ENCODE results near the gene RBFOX2.

The RBFOX2 gene

DNA sequence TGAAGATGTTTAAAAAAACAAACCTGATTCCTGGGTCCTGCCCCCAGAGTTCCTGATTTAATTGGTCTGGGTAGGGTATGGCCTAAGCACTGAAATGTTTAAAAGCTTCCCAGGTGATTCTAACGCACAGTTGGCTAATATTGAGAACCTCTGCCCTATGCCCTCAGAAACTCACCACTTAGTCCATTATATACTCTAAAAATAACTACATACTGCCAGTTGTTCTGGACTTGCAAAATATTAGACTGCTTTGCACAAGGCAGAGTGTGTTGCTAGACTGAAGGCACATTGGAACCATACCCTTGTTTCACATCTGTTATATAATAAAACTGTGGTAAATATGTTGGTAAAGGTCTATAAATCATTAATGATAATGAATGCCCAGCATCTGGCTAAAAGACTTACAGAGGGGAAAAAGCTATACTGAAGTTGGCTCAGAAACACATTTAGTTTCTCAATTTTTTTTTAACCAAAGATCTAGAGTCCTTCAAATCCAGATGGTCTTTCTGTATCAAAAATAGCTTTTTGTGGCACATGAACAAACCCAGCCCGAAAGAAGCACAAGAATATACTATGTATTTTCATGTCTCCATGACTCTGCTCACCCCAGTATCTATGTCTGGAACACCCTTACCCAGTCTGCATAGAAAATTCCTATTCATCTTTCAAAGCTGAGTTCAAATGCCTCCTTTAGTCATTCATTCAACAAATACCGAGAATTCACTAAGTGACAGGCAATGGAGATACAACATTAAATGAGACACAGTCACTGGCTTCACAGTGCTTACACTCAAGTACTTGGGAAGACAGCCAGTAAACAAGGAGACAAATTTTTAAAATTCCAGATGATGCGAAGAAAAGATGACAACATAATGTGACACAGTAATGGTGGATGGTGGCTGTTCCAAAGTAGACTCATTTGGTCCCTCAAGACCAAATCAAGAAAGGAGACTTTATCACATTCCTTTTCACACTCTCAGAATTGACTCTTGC lies 44.1 kb downstream of the RBFOX2 start:
- peaks cover 27% of the 10 kb centered on the region for H3K27me3 Mint-ChIP-seq

GRCh38 chr22:35981900-35982299 lies 46.7 kb downstream of the RBFOX2 start:
- Mint-ChIP-seq H3K4me1 (ENCODE audit: low read depth) (no peaks in the 10 kb centered on the region), H3K36me3 (ENCODE audit: low read depth) (no peaks in the 10 kb centered on the region), H3K27me3 (peaks cover 27% of the 10 kb centered on the region), H3K4me3 (no peak overlapping the region), H3K27ac (no peak overlapping the region), H3K9me3 (no peaks in the 10 kb centered on the region)

More for the DNA sequence above, 44.1 kb downstream of the RBFOX2 start:
- H3K4me3 Mint-ChIP-seq, result no peak overlapping the region
- H3K36me3 Mint-ChIP-seq (ENCODE audit: low read depth), result no peaks in the 10 kb centered on the region
- no peak overlapping the region for H3K27ac Mint-ChIP-seq
- no peaks in the 10 kb centered on the region for H3K9me3 Mint-ChIP-seq
- H3K4me1 Mint-ChIP-seq (ENCODE audit: low read depth), result no peaks in the 10 kb centered on the region

DNA sequence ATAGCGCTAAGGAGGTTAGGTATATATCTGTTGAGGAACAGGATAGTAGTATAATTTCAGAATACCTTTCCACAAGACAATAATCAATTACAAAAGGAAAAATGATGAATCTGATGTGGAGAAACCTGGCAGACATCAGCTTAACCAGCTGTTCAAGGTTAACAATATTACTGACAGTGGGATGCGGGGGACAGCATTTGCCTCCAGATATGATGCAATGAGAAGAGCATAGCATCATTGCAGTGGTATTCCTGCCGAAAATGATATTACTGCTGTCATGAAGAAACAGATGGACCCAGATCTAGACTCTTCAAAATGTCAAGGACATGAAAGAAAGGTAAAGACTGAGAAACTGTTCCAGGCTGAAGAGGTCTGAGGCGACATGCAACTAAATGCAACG lies 49.7 kb downstream of the RBFOX2 start:
- Mint-ChIP-seq H3K9me3 (no peaks in the 10 kb centered on the region), H3K27me3 (peaks cover 31% of the 10 kb centered on the region), H3K4me3 (no peak overlapping the region), H3K4me1 (ENCODE audit: low read depth) (no peaks in the 10 kb centered on the region), H3K27ac (no peak overlapping the region), H3K36me3 (ENCODE audit: low read depth) (no peaks in the 10 kb centered on the region)

DNA sequence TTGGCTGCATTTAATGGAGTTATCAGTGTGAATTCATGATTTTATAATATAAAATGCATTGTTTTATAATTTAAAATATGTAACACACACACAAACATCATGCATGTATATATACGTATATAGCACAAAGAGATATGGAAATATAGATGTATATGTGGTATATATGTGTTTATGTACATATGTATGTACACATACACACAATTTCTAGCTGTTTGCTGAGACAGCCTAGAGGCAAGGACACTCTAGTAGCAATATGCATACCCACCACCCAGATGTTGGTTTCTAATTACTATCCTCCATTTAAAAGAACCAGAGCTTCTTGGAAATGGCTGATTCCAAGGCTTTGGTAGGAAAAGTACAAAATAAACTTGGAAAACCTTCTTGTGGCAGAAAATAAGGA lies 50.4 kb downstream of the RBFOX2 start:
- no peaks in the 10 kb centered on the region for H3K9me3 Mint-ChIP-seq
- H3K36me3 Mint-ChIP-seq (ENCODE audit: low read depth), result no peaks in the 10 kb centered on the region
- no peak overlapping the region for H3K27ac Mint-ChIP-seq
- no peak overlapping the region for H3K4me3 Mint-ChIP-seq
- H3K4me1 Mint-ChIP-seq (ENCODE audit: low read depth), result no peaks in the 10 kb centered on the region
- H3K27me3 Mint-ChIP-seq, result peaks cover 27% of the 10 kb centered on the region

DNA sequence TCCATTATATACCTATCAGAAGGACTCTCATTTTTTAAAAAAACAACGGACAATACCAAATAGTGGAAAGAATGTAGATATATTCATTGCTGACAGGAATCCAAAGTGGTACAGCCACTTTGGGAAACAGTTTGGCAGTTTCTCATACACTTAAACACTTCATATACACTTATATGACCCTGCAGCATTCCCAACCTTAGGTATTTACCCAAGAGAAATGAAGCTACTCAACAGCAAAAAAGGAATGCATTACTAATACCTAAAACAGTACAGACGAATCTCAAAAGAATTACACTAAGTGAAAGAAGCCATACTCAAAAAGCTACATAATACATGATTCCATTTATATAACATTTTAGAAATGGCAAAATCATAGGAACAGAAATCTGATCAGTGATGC lies 51.5 kb downstream of the RBFOX2 start:
- Mint-ChIP-seq H3K36me3 (ENCODE audit: low read depth) (no peaks in the 10 kb centered on the region), H3K4me3 (no peak overlapping the region), H3K9me3 (no peaks in the 10 kb centered on the region), H3K27me3 (peaks cover 21% of the 10 kb centered on the region), H3K27ac (no peak overlapping the region), H3K4me1 (ENCODE audit: low read depth) (no peaks in the 10 kb centered on the region)

DNA sequence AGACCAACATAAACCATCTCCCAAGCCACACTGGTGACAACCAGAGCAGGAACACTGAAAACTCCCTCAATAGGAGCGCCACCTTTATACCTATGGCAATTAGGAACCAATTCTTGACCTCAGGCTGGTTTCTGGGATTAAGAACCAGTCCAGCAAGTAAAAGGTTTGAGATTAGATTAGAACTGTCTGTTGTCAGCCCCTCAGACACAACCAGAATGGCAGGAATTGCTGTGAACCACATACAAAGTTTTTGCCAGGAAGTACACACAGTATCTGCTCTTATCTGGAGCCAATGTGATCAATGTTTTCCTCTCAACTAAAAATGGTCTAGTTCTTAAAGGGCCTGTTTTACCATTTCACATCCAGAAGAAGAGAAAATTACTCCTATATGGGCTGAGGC lies 55.2 kb downstream of the RBFOX2 start:
- H3K27ac Mint-ChIP-seq, result no peak overlapping the region
- no peaks in the 10 kb centered on the region for H3K36me3 Mint-ChIP-seq (ENCODE audit: low read depth)
- no peak overlapping the region for H3K4me3 Mint-ChIP-seq
- H3K27me3 Mint-ChIP-seq, result peaks cover 14% of the 10 kb centered on the region
- no peaks in the 10 kb centered on the region for H3K9me3 Mint-ChIP-seq
- H3K4me1 Mint-ChIP-seq (ENCODE audit: low read depth), result peaks cover 4% of the 10 kb centered on the region

DNA sequence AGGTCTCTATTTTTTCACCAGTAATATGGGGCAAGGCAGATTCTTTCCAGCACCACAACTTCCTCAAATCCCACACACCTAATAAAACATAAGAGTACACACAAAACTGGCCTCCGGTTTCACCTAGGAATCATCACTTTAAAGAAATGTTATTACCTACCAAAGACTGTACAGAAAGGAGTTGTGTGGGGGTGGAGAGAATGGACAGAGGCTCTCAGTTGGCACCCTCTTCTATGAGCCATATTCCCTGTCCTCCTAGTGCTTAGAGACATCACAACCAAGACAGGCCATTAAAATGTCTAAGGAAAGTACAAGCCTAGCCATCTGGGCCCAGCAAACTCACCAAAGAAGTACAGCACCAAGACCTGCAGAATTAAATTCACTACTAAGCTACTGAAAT lies 56.1 kb downstream of the RBFOX2 start:
- no peak overlapping the region for H3K4me3 Mint-ChIP-seq
- peaks cover 19% of the 10 kb centered on the region for H3K27me3 Mint-ChIP-seq
- no peak overlapping the region for H3K27ac Mint-ChIP-seq
- H3K9me3 Mint-ChIP-seq, result no peaks in the 10 kb centered on the region
- no peaks in the 10 kb centered on the region for H3K36me3 Mint-ChIP-seq (ENCODE audit: low read depth)
- peaks cover 4% of the 10 kb centered on the region for H3K4me1 Mint-ChIP-seq (ENCODE audit: low read depth)

DNA sequence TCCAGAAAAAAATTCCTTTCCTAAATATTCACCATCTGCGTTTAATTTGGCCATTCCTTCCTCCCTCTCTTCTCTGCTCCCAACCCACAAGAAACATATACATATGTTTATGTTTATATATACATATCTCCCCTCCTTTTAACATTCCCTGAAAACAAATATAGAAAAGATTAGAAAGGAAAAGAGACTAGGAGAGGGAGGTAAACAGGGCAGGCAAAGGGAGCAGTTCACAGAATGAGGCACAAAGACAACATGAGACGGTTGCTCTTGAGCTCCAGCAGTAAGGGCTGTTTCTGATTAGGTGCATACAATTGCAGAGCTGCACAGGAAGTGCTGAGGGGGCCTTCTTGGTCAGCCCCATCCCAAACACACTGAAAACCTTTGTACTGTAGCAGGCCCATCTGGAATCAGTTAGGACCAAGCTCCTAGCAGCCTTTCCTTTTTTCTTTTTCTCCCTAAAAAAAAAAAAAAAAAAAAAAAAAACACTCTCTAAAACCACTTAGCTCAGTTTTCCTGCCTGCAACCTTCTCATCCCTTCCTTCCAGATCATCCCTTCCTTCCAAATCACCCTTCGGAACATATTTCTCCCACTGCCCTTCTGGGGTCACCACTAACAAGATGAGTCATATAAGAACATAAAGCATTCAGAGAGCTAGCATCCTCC lies 57.0 kb downstream of the RBFOX2 start:
- no peaks in the 10 kb centered on the region for H3K36me3 Mint-ChIP-seq (ENCODE audit: low read depth)
- H3K27me3 Mint-ChIP-seq, result peaks cover 19% of the 10 kb centered on the region
- no peak overlapping the region for H3K4me3 Mint-ChIP-seq
- H3K9me3 Mint-ChIP-seq, result no peaks in the 10 kb centered on the region
- H3K4me1 Mint-ChIP-seq (ENCODE audit: low read depth), result peaks cover 4% of the 10 kb centered on the region
- H3K27ac Mint-ChIP-seq, result no peak overlapping the region

- no peak overlapping the region for H3K4me3 Mint-ChIP-seq
- H3K27me3 Mint-ChIP-seq, result peaks cover 14% of the 10 kb centered on the region
- no peak overlapping the region for H3K27ac Mint-ChIP-seq
- no peaks in the 10 kb centered on the region for H3K36me3 Mint-ChIP-seq (ENCODE audit: low read depth)
- H3K9me3 Mint-ChIP-seq, result no peaks in the 10 kb centered on the region
- H3K4me1 Mint-ChIP-seq (ENCODE audit: low read depth), result peaks cover 4% of the 10 kb centered on the region
Measured at GRCh38 chr22:35970616-35971455, 57.8 kb downstream of the RBFOX2 start.

GRCh38 chr22:35967046-35967397 lies 61.6 kb downstream of the RBFOX2 start:
- H3K9me3 Mint-ChIP-seq, result no peaks in the 10 kb centered on the region
- H3K4me3 Mint-ChIP-seq, result no peak overlapping the region
- peaks cover 4% of the 10 kb centered on the region for H3K4me1 Mint-ChIP-seq (ENCODE audit: low read depth)
- H3K27ac Mint-ChIP-seq, result no peak overlapping the region
- H3K27me3 Mint-ChIP-seq, result peaks cover 7% of the 10 kb centered on the region
- H3K36me3 Mint-ChIP-seq (ENCODE audit: low read depth), result no peaks in the 10 kb centered on the region

GRCh38 chr22:35966314-35967045 lies 62.1 kb downstream of the RBFOX2 start:
- no peaks in the 10 kb centered on the region for H3K9me3 Mint-ChIP-seq
- H3K4me3 Mint-ChIP-seq, result no peak overlapping the region
- H3K27me3 Mint-ChIP-seq, result peaks cover 7% of the 10 kb centered on the region
- no peaks in the 10 kb centered on the region for H3K4me1 Mint-ChIP-seq (ENCODE audit: low read depth)
- H3K36me3 Mint-ChIP-seq (ENCODE audit: low read depth), result no peaks in the 10 kb centered on the region
- no peak overlapping the region for H3K27ac Mint-ChIP-seq

- H3K27ac Mint-ChIP-seq, result no peak overlapping the region
- no peak overlapping the region for H3K4me3 Mint-ChIP-seq
- no peaks in the 10 kb centered on the region for H3K4me1 Mint-ChIP-seq (ENCODE audit: low read depth)
- no peaks in the 10 kb centered on the region for H3K36me3 Mint-ChIP-seq (ENCODE audit: low read depth)
- H3K27me3 Mint-ChIP-seq, result peaks cover 14% of the 10 kb centered on the region
- no peaks in the 10 kb centered on the region for H3K9me3 Mint-ChIP-seq
Measured at GRCh38 chr22:35963237-35963810, 65.3 kb downstream of the RBFOX2 start.

GRCh38 chr22:35961480-35962295 lies 66.9 kb downstream of the RBFOX2 start:
- Mint-ChIP-seq H3K36me3 (ENCODE audit: low read depth) (no peaks in the 10 kb centered on the region), H3K9me3 (no peaks in the 10 kb centered on the region), H3K27ac (no peak overlapping the region), H3K27me3 (peaks cover 8% of the 10 kb centered on the region), H3K4me3 (no peak overlapping the region), H3K4me1 (ENCODE audit: low read depth) (no peaks in the 10 kb centered on the region)
